CD4-positive, CD25-positive, alpha-beta regulatory T cell (primary cell): ENCODE measurements around the gene PLA2G6. TPM values are rescaled to one million over a fixed set of nuclear protein-coding genes. Genes with fewer than 3 reads are reported as not detected.
A peak's percentile ranks its signal among the peaks of the same experiment; 100 is the strongest.

Experiments used
- ATAC-seq, 2 donors: fragments of 150-1000 bp; cut with Tn5 transposase; one replicate each; pipeline ENCODE4 v1.10.0; 2021; ENCODE audit warnings: low read depth in 2 of 2, moderate number of reproducible peaks in 2 of 2, moderate library complexity in 1 of 2
- DNase-seq, 3 donors: peaks; one replicate each; pipeline versions ENCODE4 v3.0.0 to v3.0.0-alpha.2; 2012 to 2022; ENCODE audit warnings: mixed read lengths in 1 of 3
- H3K27ac ChIP-seq: one replicate; pipeline ENCODE4 v1.7.0; 2013; ENCODE audit warnings: mild to moderate bottlenecking, low read length; ENCODE audit not compliant: insufficient read depth, poor library complexity, severe bottlenecking
- H3K27me3 ChIP-seq: one replicate; pipeline ENCODE4 v1.7.0; 2013; ENCODE audit warnings: low read length; ENCODE audit not compliant: control insufficient read depth, insufficient read depth
- H3K36me3 ChIP-seq: one replicate; pipeline ENCODE4 v1.7.0; 2013; ENCODE audit warnings: mild to moderate bottlenecking, low read length, moderate library complexity; ENCODE audit not compliant: control insufficient read depth, insufficient read depth
- H3K4me1 ChIP-seq: 2 replicates; pipeline ENCODE4 v1.7.0; 2013; ENCODE audit warnings: mild to moderate bottlenecking, low read length; ENCODE audit not compliant: insufficient read depth, control insufficient read depth, poor library complexity, severe bottlenecking
- H3K4me3 ChIP-seq: one replicate; pipeline ENCODE4 v1.7.0; 2013; ENCODE audit warnings: low read depth, mild to moderate bottlenecking, low read length, moderate library complexity
- H3K9me3 ChIP-seq, 2 experiments: 1 replicate in 1 of 2; 2 replicates in 1 of 2; pipeline ENCODE4 v1.7.0; 2013; ENCODE audit warnings: low read length in 2 of 2, mild to moderate bottlenecking in 1 of 2, moderate library complexity in 1 of 2; ENCODE audit not compliant: control insufficient read depth in 2 of 2
- H3K27ac Mint-ChIP-seq, 3 donors: one replicate each; pipeline ENCODE4 v1.8.0; 2020 to 2022; ENCODE audit warnings: mild to moderate bottlenecking in 3 of 3, mixed read lengths in 3 of 3, moderate library complexity in 2 of 3
- H3K27me3 Mint-ChIP-seq: one replicate; pipeline ENCODE4 v1.8.0; 2022; ENCODE audit warnings: mild to moderate bottlenecking, mixed read lengths
- H3K36me3 Mint-ChIP-seq: one replicate; pipeline ENCODE4 v1.8.0; 2020; ENCODE audit warnings: mixed read lengths
- H3K4me1 Mint-ChIP-seq, 4 donors: one replicate each; pipeline ENCODE4 v1.8.0; 2020 to 2022; ENCODE audit warnings: mixed read lengths in 4 of 4, mild to moderate bottlenecking in 1 of 4
- H3K4me3 Mint-ChIP-seq, 4 donors: one replicate each; pipeline ENCODE4 v1.8.0; 2020 to 2022; ENCODE audit warnings: mild to moderate bottlenecking in 4 of 4, mixed read lengths in 4 of 4, moderate library complexity in 3 of 4
- H3K9me3 Mint-ChIP-seq, 7 donors: one replicate each; pipeline ENCODE4 v1.8.0; 2020 to 2022; ENCODE audit warnings: mixed read lengths in 7 of 7, mild to moderate bottlenecking in 3 of 7, moderate library complexity in 2 of 7
- polyA plus RNA-seq, 4 donors: library from polyadenylated mRNA; unstranded; fragments of 300-500 nt; fragmentation: Illumina TruSeq; gene quantifications; one replicate each; pipeline ENCODE4 v1.2.3, GENCODE V29; 2021
- total RNA-seq: library from RNA; stranded (reverse); gene quantifications from one replicate; pipeline ENCODE4 v1.2.3, GENCODE V29; 2022

Gene PLA2G6
- total and polyA plus RNA-seq, 5 donors from 2014 or later = 2.6 to 137 (median 5.5) TPM

- peaks cover 6% of the 10 kb centered on the region for H3K27me3 Mint-ChIP-seq
- H3K27me3 ChIP-seq = no peaks in the 10 kb centered on the region
- H3K36me3 Mint-ChIP-seq = peaks cover 9% of the 10 kb centered on the region
- H3K4me3 ChIP-seq = no peak overlapping the region
- ATAC-seq = no peak
- no peaks in the 10 kb centered on the region for H3K9me3 ChIP-seq
- no peaks in the 10 kb centered on the region for H3K4me1 ChIP-seq
- no peaks in the 10 kb centered on the region for H3K36me3 ChIP-seq
- H3K27ac Mint-ChIP-seq = no peak overlapping the region
- H3K4me3 Mint-ChIP-seq = peak overlapping the region in 1 of 4 donors; percentile 87
- no peak for DNase-seq
- peaks cover 0 to 4% (median 0%) of the 10 kb centered on the region in 4 donors for H3K4me1 Mint-ChIP-seq
- H3K27ac ChIP-seq = no peak overlapping the region
- H3K9me3 Mint-ChIP-seq = no peaks in the 10 kb centered on the region
These were observed 74.6 kb downstream of the PLA2G6 start for GRCh38 chr22:38106814-38107578.

- Histone ChIP-seq H3K27ac (no peak overlapping the region), H3K27me3 (no peaks in the 10 kb centered on the region), H3K4me1 (no peaks in the 10 kb centered on the region), H3K36me3 (no peaks in the 10 kb centered on the region), H3K9me3 (no peaks in the 10 kb centered on the region), H3K4me3 (no peak overlapping the region)
- no peaks in the 10 kb centered on the region for H3K9me3 Mint-ChIP-seq
- peaks cover 6% of the 10 kb centered on the region for H3K27me3 Mint-ChIP-seq
- H3K4me1 Mint-ChIP-seq = peaks cover 0 to 4% (median 0%) of the 10 kb centered on the region in 4 donors
- no peak overlapping the region for H3K27ac Mint-ChIP-seq
- H3K36me3 Mint-ChIP-seq = peaks cover 9% of the 10 kb centered on the region
- no peak for ATAC-seq
- DNase-seq = no peak
- H3K4me3 Mint-ChIP-seq = no peak overlapping the region
These were observed 77.5 kb downstream of the PLA2G6 start for GRCh38 chr22:38104084-38104483.

GRCh38 chr22:38103641-38104040 lies 78.0 kb downstream of the PLA2G6 start:
- Histone ChIP-seq H3K4me1 (no peaks in the 10 kb centered on the region), H3K27ac (no peak overlapping the region), H3K36me3 (no peaks in the 10 kb centered on the region), H3K27me3 (no peaks in the 10 kb centered on the region), H3K4me3 (no peak overlapping the region), H3K9me3 (no peaks in the 10 kb centered on the region)
- peaks cover 2% of the 10 kb centered on the region for H3K27me3 Mint-ChIP-seq
- peaks cover 9% of the 10 kb centered on the region for H3K36me3 Mint-ChIP-seq
- H3K9me3 Mint-ChIP-seq = no peaks in the 10 kb centered on the region
- H3K4me3 Mint-ChIP-seq = no peak overlapping the region
- H3K4me1 Mint-ChIP-seq = peaks cover 0 to 4% (median 0%) of the 10 kb centered on the region in 4 donors
- ATAC-seq = no peak
- H3K27ac Mint-ChIP-seq = no peak overlapping the region
- no peak for DNase-seq

GRCh38 chr22:38098410-38099249 lies 83.0 kb downstream of the PLA2G6 start:
- no peaks in the 10 kb centered on the region for H3K4me1 Mint-ChIP-seq
- no peaks in the 10 kb centered on the region for H3K9me3 Mint-ChIP-seq
- no peak for ATAC-seq
- Histone ChIP-seq H3K27ac (no peak overlapping the region), H3K4me1 (no peaks in the 10 kb centered on the region), H3K36me3 (no peaks in the 10 kb centered on the region), H3K9me3 (no peaks in the 10 kb centered on the region), H3K4me3 (no peak overlapping the region), H3K27me3 (no peaks in the 10 kb centered on the region)
- peaks cover 14% of the 10 kb centered on the region for H3K36me3 Mint-ChIP-seq
- H3K27ac Mint-ChIP-seq = no peak overlapping the region
- no peak for DNase-seq
- no peak overlapping the region for H3K4me3 Mint-ChIP-seq
- no peaks in the 10 kb centered on the region for H3K27me3 Mint-ChIP-seq

GRCh38 chr22:38097557-38098409 lies 83.8 kb downstream of the PLA2G6 start:
- no peak overlapping the region for H3K4me3 Mint-ChIP-seq
- no peak overlapping the region for H3K4me3 ChIP-seq
- DNase-seq (no peak), ATAC-seq (no peak)
- H3K9me3 ChIP-seq = no peaks in the 10 kb centered on the region
- H3K27me3 Mint-ChIP-seq = no peaks in the 10 kb centered on the region
- H3K36me3 ChIP-seq = no peaks in the 10 kb centered on the region
- no peaks in the 10 kb centered on the region for H3K4me1 Mint-ChIP-seq
- peaks cover 14% of the 10 kb centered on the region for H3K36me3 Mint-ChIP-seq
- H3K4me1 ChIP-seq = no peaks in the 10 kb centered on the region
- no peaks in the 10 kb centered on the region for H3K27me3 ChIP-seq
- no peak overlapping the region for H3K27ac Mint-ChIP-seq
- H3K27ac ChIP-seq = no peak overlapping the region
- H3K9me3 Mint-ChIP-seq = no peaks in the 10 kb centered on the region

GRCh38 chr22:38097058-38097457 lies 84.6 kb downstream of the PLA2G6 start:
- Histone ChIP-seq H3K27me3 (no peaks in the 10 kb centered on the region), H3K4me1 (no peaks in the 10 kb centered on the region), H3K4me3 (no peak overlapping the region), H3K27ac (no peak overlapping the region), H3K9me3 (no peaks in the 10 kb centered on the region), H3K36me3 (no peaks in the 10 kb centered on the region)
- H3K27ac Mint-ChIP-seq = no peak overlapping the region
- no peaks in the 10 kb centered on the region for H3K4me1 Mint-ChIP-seq
- no peaks in the 10 kb centered on the region for H3K9me3 Mint-ChIP-seq
- H3K4me3 Mint-ChIP-seq = no peak overlapping the region
- ATAC-seq (no peak), DNase-seq (no peak)
- H3K27me3 Mint-ChIP-seq = no peaks in the 10 kb centered on the region
- H3K36me3 Mint-ChIP-seq = peaks cover 17% of the 10 kb centered on the region

- H3K4me1 ChIP-seq = no peaks in the 10 kb centered on the region
- H3K36me3 ChIP-seq = no peaks in the 10 kb centered on the region
- H3K27ac Mint-ChIP-seq = no peak overlapping the region
- no peak overlapping the region for H3K4me3 Mint-ChIP-seq
- peaks cover 14% of the 10 kb centered on the region for H3K27me3 Mint-ChIP-seq
- H3K4me3 ChIP-seq = no peak overlapping the region
- no peaks in the 10 kb centered on the region for H3K27me3 ChIP-seq
- peaks cover 0 to 4% (median 0%) of the 10 kb centered on the region in 7 donors for H3K9me3 Mint-ChIP-seq
- H3K4me1 Mint-ChIP-seq = peaks cover 0 to 3% (median 0%) of the 10 kb centered on the region in 4 donors
- no peak overlapping the region for H3K27ac ChIP-seq
- no peaks in the 10 kb centered on the region for H3K9me3 ChIP-seq
- peaks cover 20% of the 10 kb centered on the region for H3K36me3 Mint-ChIP-seq
- no peak for DNase-seq
- no peak for ATAC-seq
These were observed 92.2 kb downstream of the PLA2G6 start for GRCh38 chr22:38089474-38089851.
